Measurements from ENCODE around the gene RAD54L.
"Not testable (repeated sequence)": the region's sequence is repeated elsewhere in the genome, so short reads cannot be mapped to it uniquely, and the experiment has no call there.

The RAD54L gene

DNA sequence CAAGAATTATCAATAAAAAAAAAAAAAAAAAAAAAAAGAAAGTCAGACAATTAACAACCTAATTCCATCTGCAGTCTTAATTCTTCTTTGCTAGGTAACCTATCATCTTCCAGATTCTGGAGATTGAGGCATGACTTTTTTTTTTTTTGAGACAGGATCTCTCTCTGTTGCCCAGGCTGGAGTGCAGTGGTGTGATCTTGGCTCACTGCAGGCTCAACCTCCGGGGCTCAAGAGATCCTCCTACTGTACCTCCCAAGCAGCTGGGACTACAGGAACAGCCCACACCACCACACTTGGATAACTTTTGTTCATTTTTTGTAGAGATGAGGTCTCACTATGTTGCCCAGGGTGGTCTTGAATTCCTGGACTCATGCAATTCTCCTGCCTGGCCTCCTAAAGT is 4.6 kb upstream of the RAD54L start:
- no peak for DNase-seq

DNA sequence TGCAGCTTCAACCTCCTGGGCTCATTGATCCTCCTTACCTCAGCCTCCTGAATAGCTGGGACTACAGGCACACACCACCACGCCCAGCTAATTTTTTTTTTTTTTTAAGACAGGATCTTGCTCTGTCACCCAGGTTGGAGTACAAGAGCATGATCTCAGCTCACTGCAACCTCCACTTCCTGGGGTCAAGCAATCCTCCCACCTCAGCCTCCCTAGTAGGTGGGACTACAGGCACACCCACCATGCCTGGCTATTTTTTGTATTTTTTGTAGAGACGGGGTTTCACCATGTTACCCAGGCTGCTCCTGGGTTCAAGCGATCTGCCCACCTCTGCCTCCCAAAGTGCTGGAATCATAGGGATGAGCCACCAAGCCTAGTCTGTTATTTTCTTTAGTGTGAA is 3.7 kb upstream of the RAD54L start:
- DNase-seq: not testable (repeated sequence)

DNA sequence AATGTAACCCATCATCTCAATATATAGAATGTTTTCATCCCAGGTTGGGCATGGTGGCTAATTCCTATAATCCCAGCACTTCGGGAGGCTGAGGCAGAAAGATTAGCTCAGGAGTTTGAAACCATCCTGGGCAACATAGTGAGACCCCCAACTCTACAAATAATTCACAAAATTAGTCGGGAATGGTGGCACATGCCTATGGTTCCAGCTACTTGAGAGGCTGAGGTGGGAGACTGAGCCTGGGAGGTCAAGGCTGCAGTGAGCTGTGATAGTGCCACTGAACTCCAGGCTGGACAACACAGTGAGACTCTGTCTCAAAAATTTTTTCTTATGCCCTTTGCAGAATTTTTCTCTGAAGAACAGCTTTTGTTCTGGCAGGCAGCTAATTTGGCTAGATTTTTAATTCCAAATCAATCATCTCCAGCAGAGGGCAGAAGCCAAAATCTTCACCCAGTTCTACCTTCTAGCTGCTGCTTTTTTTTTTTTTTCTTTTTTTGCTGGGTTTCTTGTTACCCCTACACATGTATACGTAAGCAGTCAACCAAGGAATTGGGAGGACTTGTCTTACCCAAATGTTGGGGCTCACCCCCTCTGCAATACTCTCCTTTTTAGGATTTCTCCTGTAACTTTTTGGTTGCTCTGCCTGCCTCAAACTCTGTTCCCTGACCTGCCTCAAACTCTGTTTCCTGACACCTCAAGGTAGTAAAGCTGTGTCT is 2.7 kb upstream of the RAD54L start:
- peak; percentile 48 for DNase-seq

DNA sequence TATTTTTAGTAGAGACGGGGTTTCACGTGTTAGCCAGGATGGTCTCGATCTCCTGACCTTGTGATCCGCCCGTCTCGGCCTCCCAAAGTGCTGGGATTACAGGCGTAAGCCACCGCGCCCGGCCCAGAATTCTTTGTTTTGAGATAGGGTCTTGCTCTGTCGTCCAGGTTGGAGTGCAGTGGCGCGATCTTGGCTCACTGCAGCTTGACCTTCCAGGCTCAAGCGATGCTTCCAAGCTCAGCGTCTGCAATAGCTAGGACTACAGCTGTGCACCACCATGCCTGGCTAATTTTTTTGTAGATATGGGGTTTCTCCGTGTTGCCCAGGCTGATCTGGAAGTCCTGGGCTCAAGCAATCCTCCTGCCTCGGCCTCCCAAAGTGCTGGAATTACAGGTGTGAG is 1.4 kb upstream of the RAD54L start:
- not testable (repeated sequence) for DNase-seq

DNA sequence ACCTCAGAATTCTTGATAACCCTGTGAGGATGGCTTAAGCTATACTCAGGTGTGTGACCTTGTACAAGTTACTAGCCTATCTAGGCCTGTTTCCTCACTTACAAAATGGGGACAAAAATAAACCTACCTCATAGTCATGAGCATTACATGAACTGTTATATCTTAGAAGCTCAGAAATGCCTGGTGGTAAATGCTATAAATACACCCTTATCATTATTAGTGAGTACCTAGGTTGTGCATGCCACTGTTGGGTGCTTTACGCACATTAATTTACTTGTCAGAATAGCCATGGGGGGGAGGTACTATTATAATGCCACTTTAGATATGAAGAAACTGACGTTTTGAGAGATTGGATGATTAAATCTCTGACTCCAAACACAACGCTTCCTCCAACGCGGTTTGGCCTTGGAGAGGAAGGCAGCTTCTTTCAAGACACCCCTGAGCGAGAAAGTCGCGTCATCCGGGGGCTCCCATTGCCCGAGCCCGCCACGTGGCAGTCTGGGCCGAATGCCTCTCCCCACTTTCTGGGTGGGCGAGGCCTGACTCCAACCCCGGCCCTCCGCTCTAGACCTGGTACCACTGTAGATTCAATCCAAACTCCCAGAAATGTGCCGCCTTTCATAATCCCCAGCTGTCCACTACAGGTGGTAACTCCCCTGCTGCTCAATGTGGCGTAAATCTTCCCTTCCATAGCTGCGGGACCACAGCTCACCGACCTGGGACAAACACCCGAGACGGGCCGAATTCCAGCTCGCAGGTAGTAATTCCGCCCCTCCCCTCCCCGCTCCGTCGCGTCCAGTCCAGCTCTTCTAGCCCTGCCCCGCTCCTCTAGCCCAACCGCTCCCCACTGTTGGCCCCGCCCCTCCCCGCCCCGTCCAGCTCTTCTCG is 771 bp upstream of the RAD54L start:
- peak; percentile 52 for DNase-seq

DNA sequence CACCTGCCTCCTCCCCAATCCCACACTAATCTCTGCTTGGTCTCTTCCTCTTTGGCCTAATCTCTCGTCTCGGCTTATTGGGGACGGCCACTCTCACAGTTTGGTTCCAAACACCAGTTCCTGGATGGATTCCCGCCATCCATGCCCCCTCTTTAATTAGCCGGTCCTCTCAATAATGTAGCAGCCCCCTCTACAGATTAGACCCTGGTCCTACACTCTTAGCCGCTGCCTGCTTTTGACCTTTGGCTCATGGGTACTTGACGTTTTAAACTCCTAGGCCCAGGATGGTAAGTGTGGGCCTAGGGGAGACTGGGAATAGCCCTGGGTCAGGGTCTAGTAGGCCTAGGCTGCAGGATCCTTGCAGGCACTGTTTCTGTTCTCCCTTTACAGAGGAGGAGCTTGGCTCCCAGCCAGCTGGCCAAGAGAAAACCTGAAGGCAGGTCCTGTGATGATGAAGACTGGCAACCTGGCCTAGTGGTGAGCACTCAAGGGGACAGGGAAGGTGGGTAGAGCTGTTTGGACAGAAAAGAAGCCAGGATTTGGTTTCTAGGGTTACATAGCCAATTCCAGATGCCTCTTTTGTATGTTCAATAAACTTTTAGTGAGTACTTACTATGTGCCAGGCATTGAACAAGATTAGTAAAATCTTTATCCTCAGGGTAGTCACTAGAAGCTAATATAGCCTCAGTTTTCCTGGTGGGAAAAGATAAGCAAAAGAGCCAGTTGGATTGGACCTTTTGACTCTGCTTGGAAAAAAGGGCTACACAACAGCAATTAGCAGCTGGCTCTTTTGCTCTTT is 758 bp downstream of the RAD54L start:
- DNase-seq: no peak

DNA sequence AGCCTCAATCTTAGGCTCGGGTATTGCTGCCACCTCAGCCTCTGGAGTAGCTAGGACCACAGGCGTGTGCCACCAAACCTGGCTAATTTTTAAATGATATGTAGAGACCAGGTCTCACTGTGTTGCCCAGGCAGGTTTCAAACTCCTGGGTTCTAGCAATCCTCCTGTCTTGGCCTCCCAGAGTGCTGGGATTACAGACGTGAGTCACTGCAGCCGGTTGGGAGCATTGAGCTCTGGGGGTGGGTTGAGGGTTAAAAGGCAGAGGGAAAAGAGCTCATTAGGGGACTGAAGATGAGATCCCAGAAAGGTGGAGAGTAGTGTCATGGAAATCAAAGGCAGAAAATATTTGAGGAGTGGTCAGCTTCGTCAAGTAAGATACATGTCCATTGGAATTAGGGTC is 7.1 kb downstream of the RAD54L start:
- no peak for DNase-seq

DNA sequence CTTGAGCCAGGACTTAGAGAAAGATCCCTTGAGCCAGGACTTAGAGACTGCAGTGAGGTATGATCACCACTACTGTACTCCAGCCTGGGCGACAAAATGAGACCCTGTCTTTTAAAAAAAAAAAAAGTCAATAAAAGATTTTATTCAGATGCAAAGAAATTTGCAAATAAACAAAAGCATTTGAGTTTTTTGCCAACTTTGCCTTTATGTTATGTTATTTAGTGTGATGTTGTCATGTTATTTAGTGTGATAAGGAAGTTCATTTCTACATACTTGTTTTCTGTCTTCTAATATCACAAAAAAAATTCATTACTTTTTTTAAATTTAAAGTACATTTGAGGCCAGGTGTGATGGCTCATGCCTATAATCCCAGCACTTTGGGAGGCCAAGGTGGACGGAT is 9.0 kb downstream of the RAD54L start:
- no peak for DNase-seq

DNA sequence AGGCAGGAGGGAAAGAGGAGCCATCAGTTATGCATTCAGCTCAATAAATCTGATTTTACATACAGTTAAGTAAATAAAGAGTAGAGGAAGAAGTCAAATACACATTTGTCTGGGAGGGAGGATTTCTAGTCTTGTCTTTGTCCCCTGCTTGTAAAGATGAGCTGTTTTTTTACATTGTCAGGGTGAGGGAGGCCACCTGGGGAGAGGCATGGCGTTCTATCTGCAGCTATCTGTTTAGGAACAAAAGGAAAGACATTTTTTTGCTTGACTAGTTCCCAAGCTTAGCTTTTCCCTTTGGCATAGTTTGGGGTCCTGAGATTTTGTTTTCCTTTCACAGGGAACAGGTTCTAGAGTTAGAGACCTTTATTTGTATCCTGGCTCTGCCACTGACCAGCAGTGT is 14.9 kb downstream of the RAD54L start:
- DNase-seq: no peak

DNA sequence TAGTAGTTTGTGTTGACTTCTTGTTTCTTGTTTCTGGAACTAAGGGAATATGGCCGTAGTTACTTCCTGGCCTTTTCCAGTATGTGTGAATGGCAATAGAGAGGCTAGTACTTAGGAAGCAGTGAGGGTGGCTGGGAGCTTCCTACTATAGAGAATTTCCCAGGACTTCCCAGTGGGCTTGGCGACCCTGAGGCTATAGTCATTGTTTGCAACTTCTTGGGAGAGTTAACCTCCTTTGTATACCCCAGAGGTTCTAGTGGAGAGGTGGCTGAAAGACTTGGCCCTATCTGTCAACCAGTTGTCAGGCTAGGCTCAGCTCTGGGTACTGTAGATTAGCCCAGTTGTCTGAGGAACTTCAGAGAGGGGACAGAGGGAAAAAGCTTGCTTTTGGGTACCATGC is 15.6 kb downstream of the RAD54L start:
- no peak for DNase-seq

DNA sequence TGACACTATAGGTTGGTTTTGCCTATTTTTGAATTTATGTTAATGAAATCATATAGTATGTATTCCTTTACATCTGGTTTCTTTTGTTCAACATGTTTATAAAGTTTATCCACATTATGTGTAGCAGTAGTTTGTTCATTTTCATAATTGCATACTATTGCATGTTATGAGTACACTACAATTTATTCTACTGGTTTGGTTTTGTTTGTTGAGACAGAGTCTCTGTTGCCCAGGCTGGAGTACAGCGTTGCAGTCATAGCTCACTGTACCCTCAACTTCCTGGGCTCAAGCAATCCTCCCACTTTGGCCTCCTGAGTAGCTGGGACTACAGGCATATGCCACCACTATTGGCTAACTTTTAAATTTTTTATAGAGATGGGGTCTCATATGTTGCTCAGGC is 21.0 kb downstream of the RAD54L start:
- no peak for DNase-seq

DNA sequence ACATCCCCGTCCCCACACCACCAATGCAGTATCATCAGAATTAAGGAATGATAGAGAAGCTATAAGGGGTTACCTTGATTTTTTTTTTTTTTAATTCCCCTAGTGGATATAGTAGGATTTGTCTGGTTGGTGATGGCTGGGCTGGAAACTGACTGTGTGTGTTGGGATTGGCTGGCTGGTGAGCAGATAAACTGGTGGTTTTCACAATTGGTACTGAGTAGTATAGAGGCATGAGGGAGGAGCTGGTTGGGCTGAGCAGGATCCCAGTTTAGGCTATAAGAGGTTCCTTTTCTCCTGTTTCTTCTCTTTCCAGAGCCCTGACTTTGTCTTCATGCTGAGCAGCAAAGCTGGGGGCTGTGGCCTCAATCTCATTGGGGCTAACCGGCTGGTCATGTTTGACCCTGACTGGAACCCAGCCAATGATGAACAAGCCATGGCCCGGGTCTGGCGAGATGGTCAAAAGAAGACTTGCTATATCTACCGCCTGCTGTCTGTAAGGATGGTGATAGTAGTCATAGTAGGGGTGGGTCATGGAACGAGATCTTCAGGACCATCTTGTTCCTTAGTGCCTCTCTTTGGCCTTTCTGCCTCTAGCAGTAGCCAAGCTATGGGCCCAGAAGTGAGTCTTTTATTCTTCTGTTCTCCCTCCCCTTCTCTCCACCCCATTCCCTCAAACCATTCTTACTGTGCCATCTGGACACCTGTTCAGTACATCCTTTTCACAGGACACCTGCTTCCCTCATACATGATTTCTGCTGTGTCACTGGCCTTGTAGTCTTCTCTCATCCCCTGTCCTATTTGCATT is 26.9 kb downstream of the RAD54L start:
- DNase-seq: no peak

DNA sequence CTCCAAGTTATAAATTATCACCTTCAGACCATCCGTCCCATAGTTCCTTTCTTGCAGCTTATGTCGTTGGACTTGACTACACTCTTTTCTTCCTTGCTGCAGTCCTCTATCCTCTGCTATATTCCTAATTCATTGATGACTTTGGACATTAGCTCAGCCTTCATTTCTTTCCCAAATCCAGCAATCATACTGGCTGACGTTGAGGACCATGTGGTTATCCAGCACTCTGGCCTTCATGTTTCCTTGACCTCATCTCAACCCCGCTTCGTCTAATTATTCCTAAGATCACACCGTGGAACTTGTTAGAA is 27.4 kb downstream of the RAD54L start:
- DNase-seq: no peak

DNA sequence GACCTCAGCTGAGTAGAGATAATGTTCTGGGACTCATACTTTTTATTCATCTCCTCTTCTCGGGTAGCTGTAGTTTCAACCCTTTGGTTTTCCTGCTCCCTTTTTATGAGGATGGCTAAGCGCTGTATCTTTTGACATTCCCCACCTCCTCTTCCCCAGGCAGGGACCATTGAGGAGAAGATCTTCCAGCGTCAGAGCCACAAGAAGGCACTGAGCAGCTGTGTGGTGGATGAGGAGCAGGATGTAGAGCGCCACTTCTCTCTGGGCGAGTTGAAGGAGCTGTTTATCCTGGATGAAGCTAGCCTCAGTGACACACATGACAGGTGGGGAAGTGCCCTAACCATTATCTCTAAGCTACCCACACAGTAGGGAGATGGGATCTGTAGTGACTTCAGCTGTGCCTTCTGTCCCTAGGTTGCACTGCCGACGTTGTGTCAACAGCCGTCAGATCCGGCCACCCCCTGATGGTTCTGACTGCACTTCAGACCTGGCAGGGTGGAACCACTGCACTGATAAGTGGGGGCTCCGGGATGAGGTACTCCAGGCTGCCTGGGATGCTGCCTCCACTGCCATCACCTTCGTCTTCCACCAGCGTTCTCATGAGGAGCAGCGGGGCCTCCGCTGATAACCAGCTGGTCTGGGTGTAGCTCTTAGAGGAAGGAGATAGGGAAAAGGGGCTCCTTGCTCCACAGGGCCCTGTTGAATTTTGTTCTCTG is 30.3 kb downstream of the RAD54L start:
- no peak for DNase-seq

DNA sequence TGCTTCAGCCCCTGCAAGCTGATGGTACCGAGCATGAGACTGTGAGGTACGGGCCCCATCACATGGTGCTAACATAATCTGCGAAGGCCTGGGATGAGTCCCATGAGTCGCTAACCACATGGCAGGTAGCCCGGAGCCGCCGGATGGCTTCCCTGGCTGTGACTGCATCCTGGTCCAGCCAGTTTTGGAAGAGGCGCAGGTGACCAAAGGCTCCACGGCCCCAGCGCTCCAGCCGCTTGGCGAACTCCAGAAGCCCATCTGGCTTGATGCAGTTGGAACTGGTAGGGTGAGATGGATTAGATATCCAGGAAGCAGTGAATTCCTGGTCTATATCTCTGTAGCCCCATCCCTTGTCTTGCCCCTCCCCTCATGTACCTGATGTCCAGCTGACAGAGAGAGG is 31.2 kb downstream of the RAD54L start:
- DNase-seq: no peak

DNA sequence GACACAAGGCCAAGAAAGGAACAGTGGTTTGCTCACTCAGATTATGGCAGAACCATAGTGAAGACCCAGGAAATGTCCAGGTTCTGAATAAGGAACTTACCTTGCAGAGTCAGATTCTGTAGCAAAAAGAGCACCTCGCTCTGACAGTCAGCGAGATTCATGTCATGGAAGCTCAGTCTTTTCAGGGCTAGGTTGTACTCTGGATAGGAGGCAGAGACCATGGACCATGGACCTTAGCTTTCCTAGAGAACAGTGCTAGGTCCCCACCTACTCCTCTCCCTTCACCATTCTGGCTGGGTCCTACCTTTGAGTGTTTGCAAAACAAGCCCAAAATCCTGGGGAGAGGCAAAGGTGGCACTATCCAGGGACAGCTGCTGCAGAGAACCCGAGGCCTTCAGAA is 32.5 kb downstream of the RAD54L start:
- no peak for DNase-seq

DNA sequence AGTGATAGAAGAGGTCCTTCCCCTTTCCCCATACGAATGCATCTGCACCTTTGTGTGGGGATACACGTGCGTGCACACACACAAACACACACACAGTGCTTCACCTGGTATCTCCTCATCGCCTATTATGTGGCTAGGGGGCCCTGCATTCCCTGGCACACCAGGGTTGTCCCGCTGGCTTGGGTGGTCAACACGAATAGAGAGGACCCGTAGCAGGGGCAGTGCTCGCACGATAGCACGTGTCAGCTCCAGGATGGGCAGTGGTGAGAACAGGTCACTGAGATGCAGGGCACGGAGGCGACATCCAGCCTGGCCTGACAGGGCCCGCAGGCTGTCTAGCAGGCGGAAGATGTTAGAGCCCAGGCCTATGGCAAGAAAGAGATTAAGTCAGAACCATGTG is 33.5 kb downstream of the RAD54L start:
- DNase-seq: no peak

DNA sequence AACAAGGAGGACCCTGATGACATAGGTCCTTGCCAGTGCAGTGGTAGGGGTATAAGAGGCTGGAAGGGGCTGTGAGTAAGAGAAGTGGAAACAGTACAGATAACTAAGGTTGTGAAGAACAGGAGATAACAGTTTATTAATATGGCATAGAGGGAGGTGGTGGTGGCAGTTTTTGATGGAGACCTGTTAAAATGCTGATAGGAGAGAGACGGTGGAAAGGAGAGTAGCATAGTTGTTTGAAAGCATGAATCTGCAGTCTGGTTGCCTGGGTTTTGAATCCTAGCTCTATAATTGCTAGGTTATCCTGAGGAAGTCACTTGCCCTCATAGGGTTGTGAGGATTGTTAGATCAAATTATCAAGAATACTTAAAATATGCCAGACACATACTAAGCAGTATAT is 36.5 kb downstream of the RAD54L start:
- DNase-seq: no peak

DNA sequence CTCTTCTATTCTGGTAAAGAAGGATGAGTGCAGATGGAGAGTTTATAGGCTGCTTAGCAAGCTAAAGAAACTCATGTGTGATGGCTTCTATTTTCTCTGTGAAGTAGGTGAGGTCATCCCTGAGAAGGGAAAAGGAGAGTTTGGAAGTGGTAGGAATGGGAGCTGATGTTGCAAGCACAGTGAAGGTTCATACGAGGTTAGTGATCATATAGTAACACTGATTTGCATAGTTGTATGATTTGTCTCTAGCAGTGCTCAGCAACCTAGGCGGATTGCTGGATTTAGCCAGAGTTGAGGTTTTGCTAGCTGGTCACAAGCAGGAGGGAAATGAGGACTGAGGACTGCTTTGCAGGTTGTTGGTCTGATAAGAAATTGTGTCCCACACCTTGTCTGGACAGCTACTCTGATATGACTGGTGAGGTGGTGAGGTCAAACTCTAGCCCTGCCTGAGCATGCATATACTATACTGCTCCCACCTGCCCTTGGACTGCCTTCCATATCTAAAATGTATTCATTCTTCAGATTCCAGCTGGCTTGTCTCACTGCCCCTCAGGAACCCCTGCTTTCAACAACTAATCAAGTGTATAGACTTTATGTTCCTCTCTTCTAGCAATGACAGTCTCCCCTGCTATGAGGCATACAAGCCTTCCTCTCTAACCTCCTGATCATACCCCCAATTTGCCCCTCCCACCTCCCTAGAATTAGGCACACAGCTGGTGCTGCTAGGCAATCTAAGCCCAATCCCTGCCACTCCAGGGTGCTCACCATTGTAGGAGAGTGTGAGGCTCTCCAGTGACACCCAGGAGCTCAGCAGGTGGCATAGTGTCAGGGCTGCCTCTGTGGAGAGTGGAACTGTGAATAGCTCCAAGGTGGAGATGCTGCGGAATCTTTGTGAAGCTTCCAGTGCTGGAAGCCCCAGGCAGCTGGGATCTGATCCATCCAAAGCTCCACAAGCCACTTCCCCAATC is 37.3 kb downstream of the RAD54L start:
- DNase-seq: no peak

DNA sequence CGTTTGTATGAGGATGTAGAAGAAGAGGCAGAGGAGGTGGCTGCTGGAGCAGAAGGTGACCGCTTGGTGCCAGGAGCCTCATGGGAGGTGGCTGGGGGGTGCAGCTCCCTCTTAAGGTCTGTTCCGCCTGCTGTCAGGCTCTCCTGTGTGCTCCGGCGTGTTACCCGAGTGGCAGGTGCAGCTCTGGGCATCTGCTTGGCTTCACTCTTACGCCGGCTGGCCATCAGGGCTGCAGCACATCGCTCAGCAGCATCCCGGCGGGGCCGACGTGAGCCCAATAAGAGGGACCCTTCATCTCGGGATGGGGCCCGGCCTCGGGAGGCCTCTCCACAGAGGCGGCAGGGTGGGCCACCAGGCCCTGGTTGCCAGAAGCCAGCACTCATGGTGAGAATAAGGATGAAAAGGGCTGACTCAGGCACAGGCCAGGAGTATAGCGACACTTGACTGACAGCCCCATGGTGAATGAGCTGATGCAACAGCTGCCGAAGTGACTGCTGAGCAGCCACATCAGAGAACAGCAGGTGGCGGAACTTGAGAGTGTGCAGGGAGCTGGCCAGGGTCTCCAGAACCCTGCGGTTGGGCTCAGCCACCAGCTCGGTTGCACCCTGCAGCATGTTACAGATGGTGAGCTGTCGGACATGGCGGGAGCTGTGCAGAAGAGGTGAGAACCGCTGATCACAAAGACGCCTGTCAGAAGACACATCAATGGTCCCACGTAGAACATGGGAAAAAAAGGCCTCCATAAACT is 38.3 kb downstream of the RAD54L start:
- DNase-seq: peak; percentile 8
